GM19468 (cell line): ENCODE results near the gene TMEM263.
A peak's percentile ranks its signal among the peaks of the same experiment; 100 is the strongest.
"Not testable (repeated sequence)": the region's sequence is repeated elsewhere in the genome, so short reads cannot be mapped to it uniquely, and the experiment has no call there.

Experiments used
- ATAC-seq: cut with Tn5 transposase; IDR thresholded peaks from one replicate; pipeline ENCODE4 v1.9.1; 2021; ENCODE audit warnings: mild to moderate bottlenecking, moderate library complexity, moderate number of reproducible peaks; ENCODE audit not compliant: unreplicated experiment; ENCODE audit errors: extremely low read depth

TMEM263 gene

GRCh38 chr12:106955377-106956047 is at the start of gene TMEM263:
TSS of gene TMEM263 (plus strand) at chr12:106955907. CDS start at chr12:106967117, 11,210 bp downstream.
- ATAC-seq = peak; percentile 70

DNA sequence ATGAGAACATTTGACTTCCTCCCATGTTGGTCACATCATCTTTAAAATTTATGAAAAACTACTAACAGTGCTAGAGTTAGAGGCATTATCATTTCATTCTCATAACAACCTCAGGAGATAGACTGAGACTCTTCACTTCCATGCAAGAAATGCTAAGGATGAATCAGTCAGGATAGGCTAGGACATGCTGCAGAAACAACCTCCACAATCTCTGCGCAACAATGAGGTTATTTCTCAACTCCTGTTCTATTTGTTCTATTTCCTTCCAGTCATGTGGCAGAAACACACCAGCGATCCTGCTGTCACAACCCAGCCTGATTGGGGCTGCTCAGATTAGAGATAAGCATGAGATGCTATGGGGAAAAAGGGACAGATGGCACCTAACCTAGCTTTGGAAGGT is 49.0 kb upstream of the TMEM263 start:
- ATAC-seq = no peak

- ATAC-seq = no peak
These were observed 48.3 kb upstream of the TMEM263 start for GRCh38 chr12:106907411-106907810.

DNA sequence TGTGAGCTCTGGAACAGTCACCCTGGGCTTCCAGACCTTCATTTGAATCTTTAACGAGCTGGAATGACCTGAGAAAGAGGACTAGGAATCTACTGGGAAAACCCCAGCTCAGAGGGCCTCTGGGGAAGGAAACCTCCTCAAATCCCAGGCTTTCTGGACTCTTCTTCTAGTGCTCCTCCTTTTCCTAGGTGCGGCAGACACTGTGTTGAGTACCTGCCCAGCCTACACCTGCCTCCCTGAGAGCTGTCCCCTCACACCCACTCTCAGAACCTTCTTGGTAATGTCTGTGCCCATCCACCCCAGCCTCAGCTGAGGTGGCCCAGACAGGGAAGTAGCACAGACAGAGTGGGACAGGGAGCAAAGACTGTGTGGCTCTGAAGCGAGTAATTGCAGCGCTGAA is 47.9 kb upstream of the TMEM263 start:
- no peak for ATAC-seq

- ATAC-seq = no peak
These were observed 47.1 kb upstream of the TMEM263 start for GRCh38 chr12:106908561-106908960.

DNA sequence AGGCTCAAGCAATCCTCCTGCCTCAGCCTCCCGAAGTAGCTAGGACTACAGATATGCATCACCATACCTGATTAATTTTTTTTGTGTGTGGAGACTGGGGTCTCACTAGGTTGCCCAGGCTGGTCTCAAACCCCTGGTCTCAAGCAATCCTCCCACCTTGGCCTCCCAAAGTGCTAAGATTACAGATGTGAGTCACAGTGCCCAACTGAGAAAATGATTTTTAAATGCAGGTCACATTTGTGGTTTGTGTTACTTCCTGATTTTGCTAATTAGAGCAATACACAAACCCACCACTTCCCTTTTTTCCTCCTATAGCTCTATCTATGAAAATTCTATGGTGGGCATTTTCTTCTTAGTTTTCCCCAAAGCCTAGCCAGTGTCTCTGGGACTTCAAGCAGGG is 45.5 kb upstream of the TMEM263 start:
- ATAC-seq = peak; percentile 49

DNA sequence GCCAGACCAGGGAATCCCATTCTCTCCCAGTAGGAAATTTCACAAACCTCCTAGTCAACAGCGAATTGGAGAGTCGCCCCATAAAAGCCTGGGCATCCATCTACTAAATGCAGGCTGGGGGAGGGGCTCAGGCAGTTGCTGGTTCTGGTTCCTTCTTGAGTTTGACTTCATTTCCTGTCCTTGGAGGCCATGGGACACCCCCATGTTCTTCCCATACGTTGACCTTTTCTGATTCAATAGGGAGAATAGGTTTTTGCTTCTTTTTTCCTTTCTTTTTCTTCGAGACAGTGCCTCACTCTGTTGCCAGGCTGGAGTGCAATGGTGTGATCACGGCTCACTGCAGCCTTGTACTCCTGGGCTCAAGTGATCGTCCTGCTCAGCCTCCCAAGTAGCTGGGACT is 44.1 kb upstream of the TMEM263 start:
- ATAC-seq = no peak

- no peak for ATAC-seq
These were observed 42.3 kb upstream of the TMEM263 start for GRCh38 chr12:106913456-106913855.

GRCh38 chr12:106914796-106915634 is 40.7 kb upstream of the TMEM263 start:
- peak; percentile 44 for ATAC-seq

- ATAC-seq = no peak
These were observed 40.1 kb upstream of the TMEM263 start for GRCh38 chr12:106915635-106916026.

DNA sequence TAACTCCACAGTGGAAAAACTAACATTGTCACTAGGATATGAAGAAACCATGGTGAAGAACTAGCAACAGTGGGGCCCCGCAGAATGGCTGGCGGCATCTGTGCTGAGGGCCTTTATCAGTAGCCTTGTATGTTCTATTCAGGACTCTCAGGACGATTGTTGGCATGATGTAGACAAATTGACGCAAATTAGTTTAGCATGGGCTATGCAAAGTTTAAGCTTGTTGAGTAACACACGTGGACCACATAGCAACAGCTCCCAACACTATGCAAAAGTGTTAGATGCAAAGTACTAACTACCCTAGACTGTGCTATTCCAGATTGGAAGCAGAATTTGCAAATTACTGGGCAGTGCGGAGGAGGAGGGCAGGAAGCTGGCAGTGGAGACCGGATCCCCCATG is 38.2 kb upstream of the TMEM263 start:
- ATAC-seq = no peak

GRCh38 chr12:106918746-106919145 is 37.0 kb upstream of the TMEM263 start:
- no peak for ATAC-seq

GRCh38 chr12:106919910-106920544 is 35.7 kb upstream of the TMEM263 start:
- no peak for ATAC-seq

- ATAC-seq = not testable (repeated sequence)
These were observed 33.7 kb upstream of the TMEM263 start for GRCh38 chr12:106921976-106922375.

DNA sequence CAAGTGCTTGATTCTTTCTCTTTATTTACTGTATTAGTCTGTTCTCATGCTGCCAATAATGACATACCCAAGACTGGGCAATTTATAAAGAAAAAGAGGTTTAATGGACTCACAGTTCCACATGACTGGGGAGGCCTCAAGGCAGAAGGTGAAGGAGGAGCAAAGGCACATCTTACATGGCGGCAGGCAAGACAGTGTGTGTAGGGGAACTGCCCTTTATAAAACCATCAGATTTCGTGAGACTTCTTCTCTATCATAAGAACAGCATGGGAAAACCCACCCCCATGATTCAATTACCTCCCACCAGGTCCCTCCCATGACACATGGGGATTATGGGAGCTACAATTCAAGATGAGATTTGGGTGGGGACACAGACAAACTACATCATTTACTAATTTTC is 32.1 kb upstream of the TMEM263 start:
- ATAC-seq = not testable (repeated sequence)

- ATAC-seq = no peak
These were observed 31.3 kb upstream of the TMEM263 start for GRCh38 chr12:106924268-106924861.

- no peak for ATAC-seq
These were observed 29.1 kb upstream of the TMEM263 start for GRCh38 chr12:106926657-106927056.

GRCh38 chr12:106934277-106934676 is 21.4 kb upstream of the TMEM263 start:
- no peak for ATAC-seq

GRCh38 chr12:106941481-106942156 is 14.1 kb upstream of the TMEM263 start:
- ATAC-seq = no peak

- ATAC-seq = no peak
These were observed 12.9 kb upstream of the TMEM263 start for GRCh38 chr12:106942775-106943174.
